Measurements from ENCODE around the gene RDH11. TPM values are rescaled to one million over a fixed set of nuclear protein-coding genes. Genes with fewer than 3 reads are reported as not detected.

Gene RDH11
- total RNA-seq, 6 experiments from 2014 or later, result 46.1 to 51.9 (median 49.6) TPM

DNA sequence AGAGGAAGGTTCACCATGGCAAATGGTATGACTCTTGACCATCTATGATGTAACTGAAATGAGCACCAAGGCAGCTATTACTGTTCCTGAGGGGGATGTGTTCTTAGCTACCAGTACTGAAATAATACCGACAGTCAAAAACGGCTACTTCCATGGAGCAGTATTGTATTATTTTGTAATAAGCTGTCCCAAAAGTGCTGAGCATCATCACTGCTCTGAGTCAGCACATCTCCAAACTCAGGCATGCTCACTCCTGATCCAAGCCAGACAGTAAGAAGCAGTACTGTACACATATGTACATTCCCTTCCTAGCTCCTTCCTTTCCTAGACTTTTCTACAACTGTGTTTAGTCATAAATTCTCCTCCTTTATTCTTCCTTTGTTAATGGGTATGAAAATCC, 29.7 kb downstream of the RDH11 start:
- no peaks in the 10 kb centered on the region for H3K27me3 Mint-ChIP-seq (ENCODE audit: insufficient read depth)
- peak; percentile 37 for DNase-seq
- H3K9me3 Mint-ChIP-seq, result no peaks in the 10 kb centered on the region
- H3K4me1 Mint-ChIP-seq (ENCODE audit: low read depth), result peaks cover 21% of the 10 kb centered on the region
- H3K36me3 Mint-ChIP-seq (ENCODE audit: low read depth), result no peaks in the 10 kb centered on the region
- TF ChIP-seq, protein P1, sequence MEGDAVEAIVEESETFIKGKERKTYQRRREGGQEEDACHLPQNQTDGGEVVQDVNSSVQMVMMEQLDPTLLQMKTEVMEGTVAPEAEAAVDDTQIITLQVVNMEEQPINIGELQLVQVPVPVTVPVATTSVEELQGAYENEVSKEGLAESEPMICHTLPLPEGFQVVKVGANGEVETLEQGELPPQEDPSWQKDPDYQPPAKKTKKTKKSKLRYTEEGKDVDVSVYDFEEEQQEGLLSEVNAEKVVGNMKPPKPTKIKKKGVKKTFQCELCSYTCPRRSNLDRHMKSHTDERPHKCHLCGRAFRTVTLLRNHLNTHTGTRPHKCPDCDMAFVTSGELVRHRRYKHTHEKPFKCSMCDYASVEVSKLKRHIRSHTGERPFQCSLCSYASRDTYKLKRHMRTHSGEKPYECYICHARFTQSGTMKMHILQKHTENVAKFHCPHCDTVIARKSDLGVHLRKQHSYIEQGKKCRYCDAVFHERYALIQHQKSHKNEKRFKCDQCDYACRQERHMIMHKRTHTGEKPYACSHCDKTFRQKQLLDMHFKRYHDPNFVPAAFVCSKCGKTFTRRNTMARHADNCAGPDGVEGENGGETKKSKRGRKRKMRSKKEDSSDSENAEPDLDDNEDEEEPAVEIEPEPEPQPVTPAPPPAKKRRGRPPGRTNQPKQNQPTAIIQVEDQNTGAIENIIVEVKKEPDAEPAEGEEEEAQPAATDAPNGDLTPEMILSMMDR (IDR thresholded peaks at IDR 0.05), result no peak
- peak overlapping the region; percentile 86 for H3K27ac Mint-ChIP-seq
- H3K4me3 Mint-ChIP-seq, result no peak overlapping the region

DNA sequence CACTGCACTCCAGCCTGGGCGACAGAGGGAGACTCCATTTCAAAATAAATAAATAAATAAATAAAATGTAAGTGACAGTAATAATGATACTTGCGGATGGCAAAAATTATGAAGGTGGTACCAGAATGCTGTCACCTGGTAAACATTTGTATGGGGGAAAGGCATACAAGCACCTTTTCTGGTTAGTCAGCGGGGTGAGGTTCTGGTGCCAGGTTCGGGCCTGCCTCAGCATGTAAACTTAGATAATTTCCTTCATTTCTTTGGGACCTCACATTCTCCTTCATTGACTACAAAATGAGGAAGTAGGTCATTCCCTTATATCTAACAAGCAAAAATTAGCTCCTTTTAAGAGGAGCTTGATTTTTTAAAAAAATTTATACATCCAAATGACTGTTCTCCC, 31.9 kb downstream of the RDH11 start:
- H3K27ac Mint-ChIP-seq, result no peak overlapping the region
- DNase-seq, result no peak
- H3K9me3 Mint-ChIP-seq, result no peaks in the 10 kb centered on the region
- TF ChIP-seq, protein P1 (IDR thresholded peaks at IDR 0.05), result no peak
- H3K4me1 Mint-ChIP-seq (ENCODE audit: low read depth), result peaks cover 21% of the 10 kb centered on the region
- no peak overlapping the region for H3K4me3 Mint-ChIP-seq
- H3K36me3 Mint-ChIP-seq (ENCODE audit: low read depth), result 0 out of 2 replicates have a peak, but pooled peaks cover 2% of the 10 kb centered on the region
- no peaks in the 10 kb centered on the region for H3K27me3 Mint-ChIP-seq (ENCODE audit: insufficient read depth)

DNA sequence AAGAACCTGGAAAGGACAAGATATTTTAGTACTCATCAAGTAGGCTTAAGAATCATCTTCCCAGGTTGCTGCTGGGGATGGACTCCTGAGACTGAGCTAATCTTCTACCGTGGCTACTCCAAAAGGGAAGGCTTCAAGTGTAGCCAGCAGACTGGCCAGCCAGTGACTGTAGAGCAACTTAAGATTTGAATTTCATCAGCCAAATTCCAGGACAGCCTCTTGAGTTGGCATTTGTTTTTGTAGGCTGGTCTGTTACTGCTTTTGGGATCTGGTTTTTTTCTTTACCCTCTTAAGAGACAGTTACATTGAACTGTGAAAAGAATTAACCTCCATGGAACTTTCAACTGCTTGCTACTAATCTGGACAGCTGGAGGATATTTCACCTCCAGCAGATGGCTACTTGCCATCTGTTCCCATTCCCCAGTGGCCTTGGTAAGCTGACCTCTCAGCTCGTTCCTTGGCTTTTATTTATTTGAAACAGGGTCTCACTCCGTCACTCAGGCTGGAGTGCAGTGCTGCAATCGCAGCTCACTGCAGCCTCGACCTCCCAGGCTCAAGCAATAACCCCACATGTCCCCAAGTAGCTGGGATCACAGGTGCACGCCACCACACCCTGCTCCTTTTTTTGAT, 41.8 kb downstream of the RDH11 start:
- Mint-ChIP-seq H3K27me3 (ENCODE audit: insufficient read depth) (no peaks in the 10 kb centered on the region), H3K4me3 (no peak overlapping the region), H3K27ac (peak overlapping the region; percentile 21; the same call in 1 of the 2 replicates), H3K4me1 (ENCODE audit: low read depth) (peaks cover 18% of the 10 kb centered on the region), H3K9me3 (no peaks in the 10 kb centered on the region), H3K36me3 (ENCODE audit: low read depth) (peaks cover 22% of the 10 kb centered on the region)
- DNase-seq, result no peak
- TF ChIP-seq, protein P1 (IDR thresholded peaks at IDR 0.05), result no peak

DNA sequence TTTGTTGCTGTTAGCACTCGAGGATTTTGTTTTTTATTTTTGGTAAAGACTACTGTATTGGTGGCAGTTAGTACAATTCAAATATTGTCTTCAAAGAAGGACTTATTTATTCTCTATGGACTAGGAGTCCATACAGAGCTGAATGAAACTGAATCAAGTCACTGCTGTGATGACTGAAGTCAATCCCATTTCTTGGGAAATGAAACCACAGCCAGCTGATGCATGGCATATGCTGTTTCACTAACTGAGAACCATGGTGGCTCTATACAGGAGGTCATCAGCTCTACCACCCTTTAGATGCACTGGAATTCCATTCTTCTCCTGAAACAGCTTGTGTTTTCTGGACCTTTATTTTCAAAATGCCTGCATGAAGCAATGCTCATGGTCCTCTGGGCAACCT, 43.4 kb downstream of the RDH11 start:
- no peak overlapping the region for H3K4me3 Mint-ChIP-seq
- H3K4me1 Mint-ChIP-seq (ENCODE audit: low read depth), result peaks cover 18% of the 10 kb centered on the region
- DNase-seq, result no peak
- TF ChIP-seq, protein P1 (IDR thresholded peaks at IDR 0.05), result no peak
- H3K27ac Mint-ChIP-seq, result no peak overlapping the region
- H3K36me3 Mint-ChIP-seq (ENCODE audit: low read depth), result peaks cover 20% of the 10 kb centered on the region
- no peaks in the 10 kb centered on the region for H3K9me3 Mint-ChIP-seq
- H3K27me3 Mint-ChIP-seq (ENCODE audit: insufficient read depth), result no peaks in the 10 kb centered on the region

DNA sequence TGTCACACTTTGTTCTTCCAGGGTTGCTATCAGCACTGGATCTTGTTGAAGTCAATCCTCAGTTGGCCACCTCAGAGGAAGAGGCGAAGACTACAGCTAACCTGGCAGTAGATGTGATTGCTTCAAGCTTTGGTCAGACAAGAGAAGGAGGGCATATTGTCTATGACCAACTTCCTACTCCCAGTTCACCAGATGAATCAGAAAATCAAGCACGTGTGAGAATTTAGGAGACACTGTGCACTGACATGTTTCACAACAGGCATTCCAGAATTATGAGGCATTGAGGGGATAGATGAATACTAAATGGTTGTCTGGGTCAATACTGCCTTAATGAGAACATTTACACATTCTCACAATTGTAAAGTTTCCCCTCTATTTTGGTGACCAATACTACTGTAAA, 44.9 kb downstream of the RDH11 start:
- Mint-ChIP-seq H3K27ac (peak overlapping the region; percentile 92), H3K27me3 (ENCODE audit: insufficient read depth) (no peaks in the 10 kb centered on the region), H3K4me3 (peak overlapping the region; percentile 34; the same call in 1 of the 2 replicates), H3K4me1 (ENCODE audit: low read depth) (peaks cover 18% of the 10 kb centered on the region), H3K36me3 (ENCODE audit: low read depth) (peaks cover 34% of the 10 kb centered on the region), H3K9me3 (no peaks in the 10 kb centered on the region)
- TF ChIP-seq, protein P1 (IDR thresholded peaks at IDR 0.05), result no peak
- DNase-seq, result peak; percentile 77
